NCI-H69 (cell line): ENCODE measurements around the gene METTL8.
"Not testable (repeated sequence)": the region's sequence is repeated elsewhere in the genome, so short reads cannot be mapped to it uniquely, and the experiment has no call there.

ENCODE experiments used
- DNase-seq: peaks from one replicate; lab custom pipeline; 2025; lab: John Stamatoyannopoulos, UW

METTL8 gene

GRCh38 chr2:171311589-171311988 lies 122.2 kb downstream of the METTL8 start:
- not testable (repeated sequence) for DNase-seq

GRCh38 chr2:171310889-171311288 lies 122.9 kb downstream of the METTL8 start:
- DNase-seq, result no peak

GRCh38 chr2:171309455-171310286 lies 124.1 kb downstream of the METTL8 start:
- peak; percentile 44 for DNase-seq

GRCh38 chr2:171308280-171309054 lies 125.3 kb downstream of the METTL8 start:
- DNase-seq, result no peak

- DNase-seq, result no peak
Observed at GRCh38 chr2:171307560-171307959, 126.2 kb downstream of the METTL8 start.

GRCh38 chr2:171297956-171298355 lies 135.8 kb downstream of the METTL8 start:
- DNase-seq, result no peak

GRCh38 chr2:171294608-171295007 lies 139.2 kb downstream of the METTL8 start:
- DNase-seq, result no peak

GRCh38 chr2:171293661-171294060 lies 140.1 kb downstream of the METTL8 start:
- DNase-seq, result no peak

- DNase-seq, result no peak
Observed at GRCh38 chr2:171289991-171290390, 143.8 kb downstream of the METTL8 start.

- no peak for DNase-seq
Observed at GRCh38 chr2:171289316-171289715, 144.5 kb downstream of the METTL8 start.

GRCh38 chr2:171287611-171288010 lies 146.2 kb downstream of the METTL8 start:
- peak; percentile 73 for DNase-seq

- DNase-seq, result peak; percentile 49
Observed at GRCh38 chr2:171287036-171287571, 146.7 kb downstream of the METTL8 start.

GRCh38 chr2:171281110-171281509 lies 152.7 kb downstream of the METTL8 start:
- DNase-seq, result peak; percentile 88

- DNase-seq, result peak; percentile 54
Observed at GRCh38 chr2:171279983-171280790, 153.6 kb downstream of the METTL8 start.

- DNase-seq, result no peak
Observed at GRCh38 chr2:171274757-171275156, 159.0 kb downstream of the METTL8 start.

GRCh38 chr2:171271971-171272436 lies 161.8 kb downstream of the METTL8 start:
- DNase-seq, result peak; percentile 52

- no peak for DNase-seq
Observed at GRCh38 chr2:171271386-171271785, 162.4 kb downstream of the METTL8 start.

- no peak for DNase-seq
Observed at GRCh38 chr2:171267855-171268629, 165.7 kb downstream of the METTL8 start.
